IMR-90 (cell line): ENCODE data around the gene DEFB118.

ENCODE experiments used
- CEBPB ChIP-seq: IDR thresholded peaks from 2 replicates; pipeline ENCODE4 v1.6.1; 2012; ENCODE audit warnings: low read depth, low read length, improper control_type of control experiment
- CTCF ChIP-seq: conservative IDR thresholded peaks from 2 replicates; pipeline ENCODE4 v1.5.1; 2012; ENCODE audit warnings: mild to moderate bottlenecking, low read depth, low read length, improper control_type of control experiment
- ELK1 ChIP-seq: fragments of 150-350 bp; IDR thresholded peaks from 2 replicates; pipeline ENCODE4 v1.6.1; 2016; ENCODE audit warnings: low read depth, mild to moderate bottlenecking, low read length, moderate library complexity, borderline replicate concordance
- FOS ChIP-seq: fragments of 150-350 bp; IDR thresholded peaks from 2 replicates; pipeline ENCODE4 v1.6.1; 2016; ENCODE audit warnings: low read depth, low read length
- MAZ ChIP-seq: IDR thresholded peaks from 2 replicates; pipeline ENCODE4 v1.6.1; 2012; ENCODE audit warnings: low read depth, mild to moderate bottlenecking, low read length, improper control_type of control experiment, moderate library complexity, borderline replicate concordance
- POLR2A ChIP-seq: IDR thresholded peaks from 2 replicates; pipeline ENCODE4 v1.6.1; 2012; ENCODE audit warnings: mild to moderate bottlenecking, low read depth, low read length
- RAD21 ChIP-seq: IDR thresholded peaks from 2 replicates; pipeline ENCODE4 v1.6.1; 2012; ENCODE audit warnings: low read length, improper control_type of control experiment

- no peak for TF ChIP-seq CTCF
- TF ChIP-seq POLR2A: no peak
- TF ChIP-seq MAZ: no peak
- TF ChIP-seq RAD21: no peak
- TF ChIP-seq FOS: no peak
- no peak for TF ChIP-seq ELK1
- TF ChIP-seq CEBPB: no peak
These were observed 24.4 kb downstream of the DEFB118 start for GRCh38 chr20:31392836-31393235.
